Astrocyte (in vitro differentiated cells and primary cell): ENCODE measurements around the gene DOK6. TPM values are rescaled to one million over a fixed set of nuclear protein-coding genes. Genes with fewer than 3 reads are reported as not detected.

Source experiments
- DNase-seq: peaks from one replicate; pipeline ENCODE4 v3.0.0-alpha.2; 2010; ENCODE audit warnings: low read depth
- FAIRE-seq: peaks from 2 replicates; lab custom pipeline; 2011; peaks lifted over from hg19 to GRCh38; lab: Jason Lieb, UNC
- H2AFZ ChIP-seq: 2 replicates; pipeline ENCODE4 v1.6.0; 2012; ENCODE audit warnings: low read depth, low read length, inconsistent platforms
- H3K27ac ChIP-seq: 2 replicates; pipeline ENCODE4 v1.5.1; 2011; ENCODE audit warnings: low read depth, low read length, inconsistent platforms
- H3K27me3 ChIP-seq: 2 replicates; pipeline ENCODE4 v1.6.0; 2011; ENCODE audit warnings: low read length, inconsistent platforms; ENCODE audit not compliant: insufficient read depth
- H3K36me3 ChIP-seq: 2 replicates; pipeline ENCODE4 v1.5.1; 2011; ENCODE audit warnings: low read length, inconsistent platforms; ENCODE audit not compliant: insufficient read depth
- H3K4me1 ChIP-seq: 2 replicates; pipeline ENCODE4 v1.5.1; 2011; ENCODE audit warnings: low read length, inconsistent platforms; ENCODE audit not compliant: insufficient read depth
- H3K4me2 ChIP-seq: 2 replicates; pipeline ENCODE4 v1.6.0; 2012; ENCODE audit warnings: low read length, inconsistent platforms
- H3K4me3 ChIP-seq: 2 replicates; pipeline ENCODE4 v1.5.1; 2011; ENCODE audit warnings: low read depth, mild to moderate bottlenecking, low read length, inconsistent platforms; ENCODE audit not compliant: insufficient read depth
- H3K79me2 ChIP-seq: 2 replicates; pipeline ENCODE4 v1.6.0; 2012; ENCODE audit warnings: mild to moderate bottlenecking, low read length, inconsistent platforms; ENCODE audit not compliant: insufficient read depth
- H3K9ac ChIP-seq: 2 replicates; pipeline ENCODE4 v1.6.0; 2012; ENCODE audit warnings: mild to moderate bottlenecking, low read length, inconsistent platforms
- H3K9me3 ChIP-seq: 2 replicates; pipeline ENCODE4 v1.5.1; 2012; ENCODE audit warnings: low read depth, mild to moderate bottlenecking, low read length, inconsistent platforms; ENCODE audit not compliant: insufficient read depth
- H4K20me1 ChIP-seq: 2 replicates; pipeline ENCODE4 v1.6.0; 2012; ENCODE audit warnings: low read length, inconsistent platforms; ENCODE audit not compliant: insufficient read depth
- H3K27ac Mint-ChIP-seq: one replicate; pipeline ENCODE4 v1.8.0; 2021; ENCODE audit warnings: mild to moderate bottlenecking, mixed read lengths; ENCODE audit not compliant: unreplicated experiment
- H3K27me3 Mint-ChIP-seq: one replicate; pipeline ENCODE4 v1.8.0; 2021; ENCODE audit warnings: low read depth, mixed read lengths; ENCODE audit not compliant: unreplicated experiment
- H3K36me3 Mint-ChIP-seq: one replicate; pipeline ENCODE4 v1.8.0; 2021; ENCODE audit warnings: low read depth, mixed read lengths; ENCODE audit not compliant: unreplicated experiment
- H3K4me1 Mint-ChIP-seq: one replicate; pipeline ENCODE4 v1.8.0; 2021; ENCODE audit warnings: low read depth, mixed read lengths; ENCODE audit not compliant: unreplicated experiment
- H3K4me3 Mint-ChIP-seq: one replicate; pipeline ENCODE4 v1.8.0; 2021; ENCODE audit warnings: mild to moderate bottlenecking, moderate library complexity, mixed read lengths; ENCODE audit not compliant: unreplicated experiment
- H3K9me3 Mint-ChIP-seq: one replicate; pipeline ENCODE4 v1.8.0; 2021; ENCODE audit warnings: mild to moderate bottlenecking, mixed read lengths; ENCODE audit not compliant: unreplicated experiment
- EZH2 ChIP-seq: IDR thresholded peaks from 2 replicates; pipeline ENCODE4 v1.6.1; 2012; ENCODE audit warnings: mild to moderate bottlenecking, low read length, inconsistent platforms; ENCODE audit not compliant: insufficient read depth
- total RNA-seq: library from RNA; stranded (reverse); gene quantifications from 2 replicates; pipeline ENCODE4 v1.2.1, GENCODE V29; 2021
- TF ChIP-seq, protein P1 (sequence below): IDR thresholded peaks from 2 replicates; pipeline ENCODE4 v1.5.1; 2011; ENCODE audit warnings: low read depth, mild to moderate bottlenecking, inconsistent platforms, low read length, moderate library complexity; ENCODE audit not compliant: insufficient read depth

Gene DOK6
- total RNA-seq, 1 donor from 2014 or later: 2.9 TPM

DNA sequence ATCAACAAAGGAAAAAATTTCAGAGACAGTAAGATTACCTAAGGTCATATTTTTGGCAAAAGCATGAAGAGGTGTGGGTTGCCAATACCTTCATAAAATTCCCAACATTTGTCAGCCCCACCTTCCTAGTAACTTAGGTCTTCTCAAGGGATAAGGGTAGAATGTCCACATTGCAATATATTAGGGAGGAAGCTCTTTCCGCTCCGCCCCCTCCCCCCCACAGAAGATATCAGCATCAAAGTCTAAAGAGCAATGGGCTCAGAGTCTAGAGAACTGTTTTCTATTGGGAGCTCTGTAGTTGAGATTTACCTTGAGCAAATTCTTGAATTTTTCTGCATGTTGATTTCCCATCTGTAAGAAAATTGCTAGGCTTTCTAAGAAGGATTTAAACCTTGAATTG lies 346.7 kb downstream of the DOK6 start:
- TF ChIP-seq, protein P1, sequence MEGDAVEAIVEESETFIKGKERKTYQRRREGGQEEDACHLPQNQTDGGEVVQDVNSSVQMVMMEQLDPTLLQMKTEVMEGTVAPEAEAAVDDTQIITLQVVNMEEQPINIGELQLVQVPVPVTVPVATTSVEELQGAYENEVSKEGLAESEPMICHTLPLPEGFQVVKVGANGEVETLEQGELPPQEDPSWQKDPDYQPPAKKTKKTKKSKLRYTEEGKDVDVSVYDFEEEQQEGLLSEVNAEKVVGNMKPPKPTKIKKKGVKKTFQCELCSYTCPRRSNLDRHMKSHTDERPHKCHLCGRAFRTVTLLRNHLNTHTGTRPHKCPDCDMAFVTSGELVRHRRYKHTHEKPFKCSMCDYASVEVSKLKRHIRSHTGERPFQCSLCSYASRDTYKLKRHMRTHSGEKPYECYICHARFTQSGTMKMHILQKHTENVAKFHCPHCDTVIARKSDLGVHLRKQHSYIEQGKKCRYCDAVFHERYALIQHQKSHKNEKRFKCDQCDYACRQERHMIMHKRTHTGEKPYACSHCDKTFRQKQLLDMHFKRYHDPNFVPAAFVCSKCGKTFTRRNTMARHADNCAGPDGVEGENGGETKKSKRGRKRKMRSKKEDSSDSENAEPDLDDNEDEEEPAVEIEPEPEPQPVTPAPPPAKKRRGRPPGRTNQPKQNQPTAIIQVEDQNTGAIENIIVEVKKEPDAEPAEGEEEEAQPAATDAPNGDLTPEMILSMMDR: no peak
- TF ChIP-seq EZH2: no peak
- no peaks in the 10 kb centered on the region for H3K27me3 ChIP-seq

DNA sequence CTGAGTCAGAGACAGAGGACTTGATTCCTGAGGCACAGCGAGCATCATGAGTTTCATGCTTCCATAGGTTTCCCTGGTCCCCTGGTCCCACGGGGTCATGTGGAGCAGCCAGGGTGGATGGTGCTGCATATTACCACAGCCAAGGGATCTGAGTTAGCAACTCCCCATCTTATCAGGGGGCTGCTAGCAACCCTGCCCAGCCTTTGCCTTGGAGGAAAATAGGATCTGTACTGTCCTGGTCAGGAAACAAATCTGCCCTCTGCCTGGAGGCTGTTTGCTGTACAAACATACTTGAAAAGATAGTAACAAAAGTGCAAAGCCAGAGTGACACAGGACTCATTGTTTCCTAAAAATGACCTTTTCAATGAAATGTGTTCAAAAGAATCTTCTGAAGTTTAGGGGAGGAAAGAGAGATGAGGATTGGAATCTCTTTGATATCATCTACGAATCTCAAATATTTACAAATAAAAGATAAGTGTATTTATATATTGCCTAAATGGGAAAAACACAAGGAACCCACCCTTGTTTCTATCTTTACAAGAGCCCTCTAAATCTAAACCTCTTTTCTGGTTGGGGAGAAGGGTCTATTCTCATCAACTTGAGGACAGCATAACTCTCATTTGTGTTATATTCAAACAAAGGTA lies 352.2 kb downstream of the DOK6 start:
- H3K4me3 ChIP-seq: no peak overlapping the region
- FAIRE-seq (no peak), DNase-seq (no peak)
- TF ChIP-seq EZH2: no peak
- TF ChIP-seq, protein P1: no peak
- H3K4me2 ChIP-seq: no peak overlapping the region
- peaks cover 4% of the 10 kb centered on the region for H3K4me1 ChIP-seq
- Mint-ChIP-seq H3K27ac (no peak overlapping the region), H3K4me1 (peaks cover 3% of the 10 kb centered on the region), H3K9me3 (no peaks in the 10 kb centered on the region), H3K4me3 (no peak overlapping the region), H3K36me3 (no peaks in the 10 kb centered on the region), H3K27me3 (no peaks in the 10 kb centered on the region)
- H2AFZ ChIP-seq: no peak overlapping the region
- no peaks in the 10 kb centered on the region for H3K27me3 ChIP-seq
- no peaks in the 10 kb centered on the region for H3K36me3 ChIP-seq
- H3K9me3 ChIP-seq: no peaks in the 10 kb centered on the region
- H3K9ac ChIP-seq: no peak overlapping the region
- no peaks in the 10 kb centered on the region for H3K79me2 ChIP-seq
- H4K20me1 ChIP-seq: no peaks in the 10 kb centered on the region
- H3K27ac ChIP-seq: no peak overlapping the region

More for the DNA sequence above, 346.7 kb downstream of the DOK6 start:
- no peak overlapping the region for H3K27ac Mint-ChIP-seq
- H3K4me1 ChIP-seq: no peaks in the 10 kb centered on the region
- H3K36me3 Mint-ChIP-seq: no peaks in the 10 kb centered on the region
- no peak overlapping the region for H3K27ac ChIP-seq
- no peaks in the 10 kb centered on the region for H3K36me3 ChIP-seq
- no peaks in the 10 kb centered on the region for H3K27me3 Mint-ChIP-seq
- no peak overlapping the region for H3K9ac ChIP-seq
- H2AFZ ChIP-seq: no peak overlapping the region
- FAIRE-seq (no peak), DNase-seq (no peak)
- H3K4me3 ChIP-seq: no peak overlapping the region
- no peak overlapping the region for H3K4me3 Mint-ChIP-seq
- H3K9me3 ChIP-seq: no peaks in the 10 kb centered on the region
- no peaks in the 10 kb centered on the region for H3K9me3 Mint-ChIP-seq
- no peaks in the 10 kb centered on the region for H4K20me1 ChIP-seq
- no peaks in the 10 kb centered on the region for H3K79me2 ChIP-seq
- H3K4me1 Mint-ChIP-seq: no peaks in the 10 kb centered on the region
- H3K4me2 ChIP-seq: no peak overlapping the region

DNA sequence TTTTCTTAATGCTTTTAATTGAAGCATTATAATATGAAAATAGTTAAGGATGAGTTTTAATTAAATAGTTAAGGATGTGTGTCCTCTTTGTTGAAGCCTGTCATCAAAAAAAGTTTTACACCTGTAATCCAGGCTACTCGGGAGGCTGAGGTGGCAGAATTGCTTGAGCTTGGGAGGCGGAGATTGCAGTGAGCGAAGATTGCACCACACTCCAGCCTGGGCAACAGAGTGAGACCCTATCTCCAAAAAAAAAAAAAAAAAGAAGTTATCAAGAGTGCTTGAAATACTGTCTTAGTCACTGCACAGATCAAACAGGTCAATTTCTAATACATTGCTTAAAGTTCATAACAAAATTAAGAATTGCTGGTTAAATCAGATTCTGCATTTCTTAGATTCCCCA lies 353.4 kb downstream of the DOK6 start:
- H4K20me1 ChIP-seq: no peaks in the 10 kb centered on the region
- Mint-ChIP-seq H3K27ac (no peak overlapping the region), H3K4me3 (no peak overlapping the region), H3K9me3 (no peaks in the 10 kb centered on the region), H3K4me1 (peaks cover 3% of the 10 kb centered on the region), H3K27me3 (no peaks in the 10 kb centered on the region), H3K36me3 (no peaks in the 10 kb centered on the region)
- H3K27me3 ChIP-seq: no peaks in the 10 kb centered on the region
- no peak for DNase-seq
- H3K9me3 ChIP-seq: no peaks in the 10 kb centered on the region
- H3K4me1 ChIP-seq: peaks cover 9% of the 10 kb centered on the region
- no peak for FAIRE-seq
- no peaks in the 10 kb centered on the region for H3K79me2 ChIP-seq
- H3K9ac ChIP-seq: no peak overlapping the region
- no peak overlapping the region for H3K27ac ChIP-seq
- H2AFZ ChIP-seq: no peak overlapping the region
- TF ChIP-seq EZH2: no peak
- TF ChIP-seq, protein P1: no peak
- H3K4me2 ChIP-seq: no peak overlapping the region
- no peaks in the 10 kb centered on the region for H3K36me3 ChIP-seq
- H3K4me3 ChIP-seq: no peak overlapping the region
